ENCODE data around the gene GNG12. TPM values are rescaled to one million over a fixed set of nuclear protein-coding genes. Genes with fewer than 3 reads are reported as not detected.

The GNG12 gene
- total RNA-seq, 1 donor from 2014 or later = 23.2 TPM

DNA sequence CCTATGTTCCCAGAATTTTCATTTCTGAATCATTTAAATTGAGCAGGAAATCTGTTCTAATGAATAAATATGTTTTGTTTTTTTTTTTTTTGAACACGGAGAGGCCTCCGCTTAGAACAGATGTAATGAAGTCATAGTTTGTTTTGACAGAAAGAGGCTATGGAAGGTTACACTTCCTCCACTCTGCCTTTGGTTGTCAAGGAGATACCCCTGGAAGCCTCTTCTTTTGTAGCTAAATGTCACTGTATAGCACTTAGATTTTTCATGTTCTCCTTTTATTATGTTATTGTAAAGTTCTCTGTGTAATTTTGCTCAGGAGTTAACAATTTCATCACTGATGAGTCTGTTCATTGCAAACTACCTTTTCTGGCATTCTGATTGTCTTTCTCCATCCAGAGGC is 22.7 kb upstream of the GNG12 start:
- Mint-ChIP-seq H3K27ac (no peak overlapping the region), H3K9me3 (no peaks in the 10 kb centered on the region), H3K4me1 (ENCODE audit: unreplicated experiment) (peaks cover 13% of the 10 kb centered on the region), H3K27me3 (peaks cover 5% of the 10 kb centered on the region), H3K36me3 (no peaks in the 10 kb centered on the region), H3K4me3 (no peak overlapping the region)
- DNase-seq (ENCODE audit: extremely low spot score, unreplicated experiment) = no peak
- TF ChIP-seq, protein P1, sequence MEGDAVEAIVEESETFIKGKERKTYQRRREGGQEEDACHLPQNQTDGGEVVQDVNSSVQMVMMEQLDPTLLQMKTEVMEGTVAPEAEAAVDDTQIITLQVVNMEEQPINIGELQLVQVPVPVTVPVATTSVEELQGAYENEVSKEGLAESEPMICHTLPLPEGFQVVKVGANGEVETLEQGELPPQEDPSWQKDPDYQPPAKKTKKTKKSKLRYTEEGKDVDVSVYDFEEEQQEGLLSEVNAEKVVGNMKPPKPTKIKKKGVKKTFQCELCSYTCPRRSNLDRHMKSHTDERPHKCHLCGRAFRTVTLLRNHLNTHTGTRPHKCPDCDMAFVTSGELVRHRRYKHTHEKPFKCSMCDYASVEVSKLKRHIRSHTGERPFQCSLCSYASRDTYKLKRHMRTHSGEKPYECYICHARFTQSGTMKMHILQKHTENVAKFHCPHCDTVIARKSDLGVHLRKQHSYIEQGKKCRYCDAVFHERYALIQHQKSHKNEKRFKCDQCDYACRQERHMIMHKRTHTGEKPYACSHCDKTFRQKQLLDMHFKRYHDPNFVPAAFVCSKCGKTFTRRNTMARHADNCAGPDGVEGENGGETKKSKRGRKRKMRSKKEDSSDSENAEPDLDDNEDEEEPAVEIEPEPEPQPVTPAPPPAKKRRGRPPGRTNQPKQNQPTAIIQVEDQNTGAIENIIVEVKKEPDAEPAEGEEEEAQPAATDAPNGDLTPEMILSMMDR (conservative IDR thresholded peaks at IDR 0.05) = no peak

DNA sequence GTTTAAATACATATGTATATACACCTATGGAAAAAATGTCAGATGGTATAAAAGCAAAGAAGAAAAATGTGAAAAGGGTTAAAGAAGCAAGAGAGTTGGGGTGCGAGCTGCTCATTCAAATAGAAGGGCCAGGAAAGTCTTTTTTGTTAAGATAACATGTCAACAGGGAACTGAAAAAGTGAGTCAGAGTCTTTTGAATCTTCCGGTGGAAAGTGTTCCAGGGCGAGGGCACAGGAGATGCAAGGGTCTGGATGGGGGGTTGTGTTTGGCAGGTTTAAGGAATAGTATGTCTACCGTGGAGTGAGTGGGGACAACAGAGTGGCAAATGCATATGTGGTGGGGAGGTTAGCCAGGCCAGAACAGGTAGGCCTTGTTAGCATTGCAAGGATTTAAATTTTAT is 22.2 kb upstream of the GNG12 start:
- no peak overlapping the region for H3K27ac Mint-ChIP-seq
- TF ChIP-seq, protein P1 (conservative IDR thresholded peaks at IDR 0.05) = no peak
- H3K27me3 Mint-ChIP-seq = peaks cover 7% of the 10 kb centered on the region

DNA sequence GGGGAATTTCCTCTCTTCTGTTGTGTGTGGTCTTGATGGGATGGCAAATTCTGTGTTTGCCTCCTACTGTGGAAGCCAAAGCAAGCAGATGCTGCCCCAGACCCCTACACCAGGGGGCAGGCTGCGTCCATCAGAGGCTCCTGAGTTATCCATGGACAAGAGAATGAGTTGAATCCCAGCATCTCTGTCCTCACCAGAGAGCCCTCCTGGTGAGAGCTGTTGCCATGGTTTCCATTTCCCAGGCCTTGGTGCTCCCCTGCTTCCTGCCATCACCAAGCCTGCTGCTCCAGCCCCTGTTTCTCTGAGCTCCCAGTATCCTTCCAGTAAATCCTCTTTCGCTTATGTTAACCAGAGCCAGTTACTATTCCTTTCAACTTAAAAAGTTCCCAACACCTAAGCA is 20.4 kb upstream of the GNG12 start:
- Mint-ChIP-seq H3K9me3 (no peaks in the 10 kb centered on the region), H3K27me3 (peaks cover 7% of the 10 kb centered on the region), H3K4me3 (no peak overlapping the region), H3K27ac (no peak overlapping the region), H3K36me3 (no peaks in the 10 kb centered on the region), H3K4me1 (ENCODE audit: unreplicated experiment) (peaks cover 13% of the 10 kb centered on the region)
- DNase-seq (ENCODE audit: extremely low spot score, unreplicated experiment) = peak; percentile 78
- TF ChIP-seq, protein P1 (conservative IDR thresholded peaks at IDR 0.05) = peak; percentile 86

More for the DNA sequence above, 22.2 kb upstream of the GNG12 start:
- Mint-ChIP-seq H3K4me1 (ENCODE audit: unreplicated experiment) (peaks cover 13% of the 10 kb centered on the region), H3K36me3 (no peaks in the 10 kb centered on the region), H3K9me3 (no peaks in the 10 kb centered on the region), H3K4me3 (no peak overlapping the region)
- DNase-seq (ENCODE audit: extremely low spot score, unreplicated experiment) = no peak

DNA sequence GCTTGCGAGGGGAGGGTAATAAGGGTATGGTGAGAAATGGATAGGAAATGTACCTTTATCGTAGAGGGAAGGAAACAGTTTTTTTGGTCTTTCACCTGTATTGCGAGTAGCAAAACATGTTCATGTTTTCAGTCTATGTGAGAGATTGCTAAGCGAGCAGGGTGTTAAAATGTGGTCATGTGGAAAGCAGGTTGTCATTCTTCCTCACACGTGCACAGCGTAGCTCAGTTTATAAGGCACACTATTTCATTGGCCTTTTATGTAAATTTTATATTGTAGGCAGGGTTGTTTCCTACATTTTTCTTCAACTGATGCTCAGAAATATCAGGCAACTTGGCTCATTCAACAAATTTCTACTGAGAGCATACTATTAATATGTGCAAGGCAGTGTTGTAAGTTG is 18.5 kb upstream of the GNG12 start:
- Mint-ChIP-seq H3K27ac (no peak overlapping the region), H3K4me3 (no peak overlapping the region), H3K4me1 (ENCODE audit: unreplicated experiment) (peaks cover 13% of the 10 kb centered on the region), H3K36me3 (no peaks in the 10 kb centered on the region), H3K9me3 (no peaks in the 10 kb centered on the region), H3K27me3 (peaks cover 7% of the 10 kb centered on the region)
- DNase-seq (ENCODE audit: extremely low spot score, unreplicated experiment) = no peak
- TF ChIP-seq, protein P1 (conservative IDR thresholded peaks at IDR 0.05) = no peak

DNA sequence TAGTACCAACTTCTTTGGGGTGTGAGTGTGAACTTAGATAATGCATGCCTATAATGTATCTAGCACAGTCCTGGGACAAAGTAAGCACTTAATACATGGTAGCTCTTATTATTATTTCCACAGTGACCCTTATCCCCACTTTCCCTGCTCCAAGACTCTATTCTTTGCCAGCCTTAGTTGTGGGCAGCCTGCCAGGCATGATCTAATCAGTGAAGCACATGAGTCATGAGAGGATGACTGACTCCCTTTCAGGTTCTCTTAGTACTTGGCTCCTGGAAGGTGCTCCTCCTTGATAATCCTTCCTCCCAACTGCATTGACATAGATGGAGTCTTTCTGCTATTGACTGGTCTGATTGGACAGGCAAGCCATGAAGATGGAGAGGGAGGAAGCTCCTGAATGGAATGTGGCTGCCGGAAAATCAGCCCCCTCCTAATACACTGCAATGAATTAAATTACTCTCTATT is 17.4 kb upstream of the GNG12 start:
- H3K27ac Mint-ChIP-seq = no peak overlapping the region

More for the DNA sequence above, 17.4 kb upstream of the GNG12 start:
- Mint-ChIP-seq H3K36me3 (no peaks in the 10 kb centered on the region), H3K27me3 (peaks cover 3% of the 10 kb centered on the region), H3K4me3 (no peak overlapping the region), H3K9me3 (no peaks in the 10 kb centered on the region), H3K4me1 (ENCODE audit: unreplicated experiment) (peaks cover 4% of the 10 kb centered on the region)
- TF ChIP-seq, protein P1 (conservative IDR thresholded peaks at IDR 0.05) = no peak
- DNase-seq (ENCODE audit: extremely low spot score, unreplicated experiment) = no peak
